GM23248 (cell line): Measurements from ENCODE around the gene DECR2. TPM values are rescaled to one million over a fixed set of nuclear protein-coding genes. Genes with fewer than 3 reads are reported as not detected.
A peak's percentile ranks its signal among the peaks of the same experiment; 100 is the strongest.

Source experiments
- DNase-seq: peaks from one replicate; pipeline ENCODE4 v3.0.0-alpha.2; 2015
- H2AFZ ChIP-seq: fragments of 200-600 bp; sonication (generic); 2 replicates; pipeline ENCODE4 v1.6.1; 2016; ENCODE audit warnings: antibody characterized with exemption
- H3F3A ChIP-seq: fragments of 200-600 bp; sonication (generic); 2 replicates; pipeline ENCODE4 v1.6.1; 2016; ENCODE audit warnings: mild to moderate bottlenecking, antibody characterized with exemption, mixed run types; ENCODE audit not compliant: insufficient read depth
- H3K27ac ChIP-seq: fragments of 200-600 bp; sonication (generic); 2 replicates; pipeline ENCODE4 v1.5.1; 2016; ENCODE audit warnings: mild to moderate bottlenecking
- H3K27me3 ChIP-seq: fragments of 200-600 bp; sonication (generic); replicated peaks from 2 replicates; pipeline ENCODE4 v1.6.1; 2016; ENCODE audit warnings: mild to moderate bottlenecking; ENCODE audit not compliant: insufficient read depth
- H3K36me3 ChIP-seq: fragments of 200-600 bp; sonication (generic); 2 replicates; pipeline ENCODE4 v1.6.1; 2016; ENCODE audit warnings: low read depth, mild to moderate bottlenecking
- H3K4me1 ChIP-seq: fragments of 200-600 bp; sonication (generic); 2 replicates; pipeline ENCODE4 v1.6.1; 2016; ENCODE audit warnings: mild to moderate bottlenecking; ENCODE audit not compliant: insufficient read depth
- H3K4me2 ChIP-seq: fragments of 200-600 bp; sonication (generic); one replicate; pipeline ENCODE4 v1.6.1; 2016; ENCODE audit warnings: mild to moderate bottlenecking; ENCODE audit not compliant: unreplicated experiment
- H3K4me3 ChIP-seq: fragments of 200-600 bp; sonication (generic); 2 replicates; pipeline ENCODE4 v1.5.1; 2016; ENCODE audit warnings: mild to moderate bottlenecking
- H3K79me2 ChIP-seq: fragments of 200-600 bp; sonication (generic); 2 replicates; pipeline ENCODE4 v1.6.1; 2016; ENCODE audit warnings: mild to moderate bottlenecking; ENCODE audit not compliant: insufficient read depth
- H3K9ac ChIP-seq: fragments of 200-600 bp; sonication (generic); 2 replicates; pipeline ENCODE4 v1.6.1; 2016; ENCODE audit warnings: mild to moderate bottlenecking
- H3K9me2 ChIP-seq: fragments of 200-600 bp; sonication (generic); 2 replicates; pipeline ENCODE4 v1.6.1; 2016; ENCODE audit warnings: mixed run types, mild to moderate bottlenecking, moderate library complexity; ENCODE audit not compliant: insufficient read depth
- H3K9me3 ChIP-seq: fragments of 200-600 bp; sonication (generic); one replicate; pipeline ENCODE4 v1.6.1; 2017; ENCODE audit warnings: low read depth
- H4K20me1 ChIP-seq: fragments of 200-600 bp; sonication (generic); 2 replicates; pipeline ENCODE4 v1.6.0; 2016; ENCODE audit not compliant: insufficient read depth
- EZH2 ChIP-seq: fragments of 200-600 bp; sonication (generic); IDR thresholded peaks from 2 replicates; pipeline ENCODE4 v1.6.1; 2018; ENCODE audit warnings: antibody characterized with exemption, mild to moderate bottlenecking; ENCODE audit not compliant: insufficient read depth, poor library complexity, severe bottlenecking
- EZH2phosphoT487 ChIP-seq: fragments of 200-600 bp; sonication (generic); IDR thresholded peaks from 2 replicates; pipeline ENCODE4 v1.6.1; 2018; ENCODE audit warnings: antibody characterized with exemption, moderate library complexity, mild to moderate bottlenecking, low read depth; ENCODE audit not compliant: insufficient read depth
- WGBS, 2 experiments: methylation state at CpG; one replicate each; pipeline ENCODE4 v1.1.6; 2015 to 2017; ENCODE audit warnings: low lambda C conversion rate in 2 of 2, low coverage in 1 of 2; ENCODE audit errors: missing lambda C conversion rate in 2 of 2; 5-methylcytosine and 5-hydroxymethylcytosine counted together
- in situ Hi-C: fragments of 300-500 bp; cut with MboI; formaldehyde crosslinking; loops from 2 replicates; pipeline ENCODE4 v1.15.0; 2020
- polyA plus RNA-seq: library from polyadenylated mRNA; unstranded; fragments of >200 nt; fragmentation: Nextera tagmentation; extraction: Ambion mirVana; gene quantifications from 2 replicates; pipeline ENCODE4 v1.2.1, GENCODE V29; 2016
- total RNA-seq: library from RNA; depleted of rRNA; stranded (reverse); fragments of >200 nt; shearing (Covaris generic); gene quantifications from 2 replicates; pipeline ENCODE4 v1.2.3, GENCODE V29; 2014

The DECR2 gene
- total and polyA plus RNA-seq, 2 experiments from 2014 or later, result 7.8 to 26.1 TPM

GRCh38 chr16:426115-426905, 24.6 kb downstream of the DECR2 start:
- peaks cover 52% of the 10 kb centered on the region for H3K79me2 ChIP-seq

GRCh38 chr16:426906-427249, 25.2 kb downstream of the DECR2 start:
- Histone ChIP-seq H3K27me3 (no peaks in the 10 kb centered on the region), H3K9me2 (no peaks in the 10 kb centered on the region), H4K20me1 (0 out of 2 replicates have a peak, but pooled peaks cover 6% of the 10 kb centered on the region), H3K4me1 (peaks cover 28% of the 10 kb centered on the region), H3K4me3 (peak overlapping the region; percentile 77), H3K79me2 (peaks cover 57% of the 10 kb centered on the region), H3K4me2 (peak overlapping the region; percentile 99), H3F3A (peaks cover 17% of the 10 kb centered on the region; the same call in 1 of the 2 replicates), H3K9ac (peak overlapping the region; percentile 70), H2AFZ (peak overlapping the region; percentile 56), H3K27ac (no peak overlapping the region), H3K36me3 (no peaks in the 10 kb centered on the region), H3K9me3 (no peaks in the 10 kb centered on the region)
- in situ Hi-C loops, result no loop called here
- TF ChIP-seq EZH2phosphoT487 (no peak), EZH2 (no peak)
- 5 to 7% methylated on average over 12 to 13 of the region's 13 CpGs for WGBS, 2 experiments
- DNase-seq, result no peak

More at GRCh38 chr16:426115-426905, 24.6 kb downstream of the DECR2 start:
- Histone ChIP-seq H4K20me1 (0 out of 2 replicates have a peak, but pooled peaks cover 6% of the 10 kb centered on the region), H3K9ac (peak overlapping the region; percentile 70), H3K36me3 (no peaks in the 10 kb centered on the region), H3K4me3 (peak overlapping the region; percentile 77), H3K27me3 (no peaks in the 10 kb centered on the region), H3F3A (peaks cover 17% of the 10 kb centered on the region; the same call in 1 of the 2 replicates), H2AFZ (peak overlapping the region; percentile 56), H3K9me2 (no peaks in the 10 kb centered on the region), H3K4me2 (peak overlapping the region; percentile 99), H3K4me1 (peaks cover 28% of the 10 kb centered on the region), H3K9me3 (no peaks in the 10 kb centered on the region), H3K27ac (no peak overlapping the region)
- in situ Hi-C loops, result no loop called here
- DNase-seq, result peak; percentile 55
- WGBS, 2 experiments, result 3% methylated on average over 45 to 82 of the region's 97 CpGs
- no peak for TF ChIP-seq EZH2phosphoT487
- TF ChIP-seq EZH2, result no peak

- Histone ChIP-seq H2AFZ (peak overlapping the region; percentile 56), H3K9me2 (no peaks in the 10 kb centered on the region), H3K9me3 (no peaks in the 10 kb centered on the region), H3K79me2 (peaks cover 61% of the 10 kb centered on the region), H3K27me3 (no peaks in the 10 kb centered on the region), H3K4me2 (peak overlapping the region; percentile 99), H3K4me1 (peaks cover 28% of the 10 kb centered on the region), H3K4me3 (peak overlapping the region; percentile 77), H3K9ac (peak overlapping the region; percentile 70), H3K36me3 (no peaks in the 10 kb centered on the region), H3F3A (peaks cover 17% of the 10 kb centered on the region; the same call in 1 of the 2 replicates), H4K20me1 (0 out of 2 replicates have a peak, but pooled peaks cover 6% of the 10 kb centered on the region), H3K27ac (no peak overlapping the region)
- in situ Hi-C loops, result no loop called here
- DNase-seq, result peak; percentile 23
- WGBS, 2 experiments, result 19 to 23% methylated on average over 10 of the region's 10 CpGs
- TF ChIP-seq EZH2, result no peak
- TF ChIP-seq EZH2phosphoT487, result no peak
These were observed 25.6 kb downstream of the DECR2 start for GRCh38 chr16:427250-427649.

- Histone ChIP-seq H3K4me2 (no peak overlapping the region), H3K27ac (no peak overlapping the region), H3K4me1 (peaks cover 14% of the 10 kb centered on the region; the same call in 1 of the 2 replicates), H3K9me2 (no peaks in the 10 kb centered on the region), H3K4me3 (no peak overlapping the region), H3K27me3 (no peaks in the 10 kb centered on the region), H3K79me2 (peaks cover 88% of the 10 kb centered on the region), H4K20me1 (peaks cover 6% of the 10 kb centered on the region; the same call in 1 of the 2 replicates), H3K9ac (no peak overlapping the region), H3K9me3 (no peaks in the 10 kb centered on the region), H3K36me3 (no peaks in the 10 kb centered on the region), H3F3A (peaks cover 7% of the 10 kb centered on the region; the same call in 1 of the 2 replicates), H2AFZ (no peak overlapping the region)
- 94 to 96% methylated on average over 7 of the region's 7 CpGs for WGBS, 2 experiments
- DNase-seq, result no peak
- in situ Hi-C loops, result no loop called here
- no peak for TF ChIP-seq EZH2phosphoT487
- no peak for TF ChIP-seq EZH2
These were observed 29.2 kb downstream of the DECR2 start for GRCh38 chr16:430904-431303.
